ENCODE results near the gene GTF3C4. TPM values are rescaled to one million over a fixed set of nuclear protein-coding genes. Genes with fewer than 3 reads are reported as not detected.

Gene GTF3C4
- total RNA-seq, 4 donors from 2014 or later: 5.6 to 8.3 (median 7.4) TPM

DNA sequence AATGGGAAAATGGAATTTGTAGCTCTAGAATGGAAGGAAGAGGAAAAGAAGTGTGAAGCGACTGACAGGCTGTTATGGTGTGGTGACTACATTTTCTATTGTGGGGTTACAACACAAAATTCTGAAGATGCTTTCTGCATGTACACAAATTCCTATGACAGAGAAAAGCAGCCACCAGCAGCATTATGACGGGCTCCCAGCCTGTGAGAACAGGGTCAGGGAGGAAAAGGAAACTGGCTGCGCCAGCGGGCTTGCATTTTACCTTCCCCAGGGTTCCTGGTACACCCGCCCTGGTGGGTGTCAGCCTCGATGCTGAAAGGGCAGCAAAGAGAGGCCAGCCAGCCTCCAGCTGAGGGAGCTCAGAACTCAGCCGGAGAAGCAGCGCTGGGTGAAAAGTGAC is 41.5 kb upstream of the GTF3C4 start:
- H3K4me1 ChIP-seq: no peaks in the 10 kb centered on the region
- H3K9me3 ChIP-seq: no peaks in the 10 kb centered on the region
- no peak for DNase-seq
- H3K27me3 ChIP-seq: no peaks in the 10 kb centered on the region
- no peak overlapping the region for H3K27ac ChIP-seq
- no peak overlapping the region for H3K4me3 ChIP-seq
- no peak for TF ChIP-seq POLR2A (IDR thresholded peaks at IDR 0.05)
- TF ChIP-seq, protein P1, sequence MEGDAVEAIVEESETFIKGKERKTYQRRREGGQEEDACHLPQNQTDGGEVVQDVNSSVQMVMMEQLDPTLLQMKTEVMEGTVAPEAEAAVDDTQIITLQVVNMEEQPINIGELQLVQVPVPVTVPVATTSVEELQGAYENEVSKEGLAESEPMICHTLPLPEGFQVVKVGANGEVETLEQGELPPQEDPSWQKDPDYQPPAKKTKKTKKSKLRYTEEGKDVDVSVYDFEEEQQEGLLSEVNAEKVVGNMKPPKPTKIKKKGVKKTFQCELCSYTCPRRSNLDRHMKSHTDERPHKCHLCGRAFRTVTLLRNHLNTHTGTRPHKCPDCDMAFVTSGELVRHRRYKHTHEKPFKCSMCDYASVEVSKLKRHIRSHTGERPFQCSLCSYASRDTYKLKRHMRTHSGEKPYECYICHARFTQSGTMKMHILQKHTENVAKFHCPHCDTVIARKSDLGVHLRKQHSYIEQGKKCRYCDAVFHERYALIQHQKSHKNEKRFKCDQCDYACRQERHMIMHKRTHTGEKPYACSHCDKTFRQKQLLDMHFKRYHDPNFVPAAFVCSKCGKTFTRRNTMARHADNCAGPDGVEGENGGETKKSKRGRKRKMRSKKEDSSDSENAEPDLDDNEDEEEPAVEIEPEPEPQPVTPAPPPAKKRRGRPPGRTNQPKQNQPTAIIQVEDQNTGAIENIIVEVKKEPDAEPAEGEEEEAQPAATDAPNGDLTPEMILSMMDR (IDR thresholded peaks at IDR 0.05): no peak
- peaks cover 0 to 45% (median 0%) of the 10 kb centered on the region in 3 donors for H3K36me3 ChIP-seq

DNA sequence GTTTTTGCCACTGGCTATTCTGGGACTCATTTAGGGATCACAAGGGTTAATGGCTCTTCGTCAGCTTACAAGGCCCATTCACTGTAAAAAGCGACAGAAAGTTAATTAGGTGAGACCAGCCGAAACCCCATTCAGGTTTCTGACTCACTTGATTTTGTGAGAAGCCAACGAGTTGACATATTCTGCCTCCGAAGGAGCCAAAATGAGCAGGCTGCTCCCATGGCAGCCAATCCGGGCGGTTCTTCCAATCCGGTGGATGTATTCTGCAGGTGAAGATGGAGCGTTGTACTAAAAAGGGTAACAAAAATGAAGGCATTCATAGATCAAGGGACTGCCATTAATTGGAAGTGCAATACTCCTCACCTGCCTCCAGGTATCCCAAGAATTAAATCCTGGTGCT is 40.1 kb upstream of the GTF3C4 start:
- Histone ChIP-seq H3K9me3 (no peaks in the 10 kb centered on the region), H3K4me3 (no peak overlapping the region), H3K4me1 (no peaks in the 10 kb centered on the region), H3K36me3 (peaks cover 0 to 42% (median 0%) of the 10 kb centered on the region in 3 donors), H3K27ac (no peak overlapping the region), H3K27me3 (no peaks in the 10 kb centered on the region)
- TF ChIP-seq POLR2A (IDR thresholded peaks at IDR 0.05): no peak
- TF ChIP-seq, protein P1 (IDR thresholded peaks at IDR 0.05): no peak
- DNase-seq: no peak

DNA sequence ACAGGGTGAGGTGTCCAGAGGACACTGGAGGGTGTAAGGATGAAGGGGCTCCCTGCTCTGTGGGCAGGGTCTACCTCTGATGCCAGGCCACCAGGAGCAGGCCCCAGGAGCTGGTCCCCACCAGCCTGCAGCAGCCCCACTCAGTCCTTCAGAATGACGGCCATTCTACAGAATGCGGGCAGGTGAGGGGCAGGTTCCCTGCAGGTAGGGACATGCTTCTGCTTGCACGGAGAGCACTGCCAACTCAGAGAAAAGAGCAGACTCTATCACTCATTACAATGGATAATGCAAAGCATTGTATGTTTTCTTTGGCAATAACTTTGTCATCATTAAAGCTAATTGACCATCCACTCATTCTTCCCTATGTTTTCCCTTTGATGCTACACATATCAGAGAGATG is 39.5 kb upstream of the GTF3C4 start:
- no peak for TF ChIP-seq POLR2A (IDR thresholded peaks at IDR 0.05)
- TF ChIP-seq, protein P1 (IDR thresholded peaks at IDR 0.05): no peak
- no peak for DNase-seq
- H3K9me3 ChIP-seq: no peaks in the 10 kb centered on the region
- H3K4me1 ChIP-seq: no peaks in the 10 kb centered on the region
- H3K36me3 ChIP-seq: peaks cover 0 to 39% (median 0%) of the 10 kb centered on the region in 3 donors
- no peaks in the 10 kb centered on the region for H3K27me3 ChIP-seq
- H3K27ac ChIP-seq: no peak overlapping the region
- H3K4me3 ChIP-seq: no peak overlapping the region

DNA sequence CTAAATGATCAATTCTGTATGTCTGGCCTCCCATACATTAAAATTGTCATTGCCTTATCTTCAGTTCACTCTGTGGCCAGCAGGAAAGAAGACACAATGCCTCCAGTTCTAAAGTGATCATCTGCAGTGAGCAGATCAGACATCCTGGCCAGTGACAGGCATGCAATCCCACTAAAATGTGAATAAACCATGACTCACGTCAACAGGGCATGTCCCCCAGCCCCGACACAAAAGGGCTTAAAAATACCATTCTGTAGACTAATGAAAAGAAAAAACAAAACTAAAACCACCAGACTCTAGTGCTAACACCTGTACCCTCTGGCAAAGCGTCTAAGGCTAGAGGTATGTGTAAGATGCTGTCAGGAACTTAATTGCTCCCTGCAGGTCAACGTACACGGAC is 39.0 kb upstream of the GTF3C4 start:
- H3K36me3 ChIP-seq: peaks cover 0 to 39% (median 0%) of the 10 kb centered on the region in 3 donors

DNA sequence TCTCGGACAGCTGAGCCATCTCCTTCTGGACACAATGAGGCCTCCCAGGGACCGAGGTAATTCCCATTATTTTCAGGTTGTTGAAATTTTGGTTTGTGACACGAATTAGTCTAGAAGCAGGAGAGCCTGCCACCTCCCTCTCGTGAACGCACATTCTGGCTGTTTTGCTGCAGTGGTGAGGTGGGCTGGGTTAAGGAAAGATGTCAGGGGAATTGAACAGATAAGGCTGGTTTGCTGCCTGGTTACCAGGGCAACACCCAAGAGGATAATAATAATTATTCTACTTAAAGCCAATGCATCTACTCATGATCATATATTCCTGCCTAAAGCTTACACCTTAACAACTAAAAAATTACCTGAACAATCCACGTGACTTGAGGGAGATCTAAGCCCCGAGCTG is 38.6 kb upstream of the GTF3C4 start:
- H3K4me3 ChIP-seq: no peak overlapping the region
- no peaks in the 10 kb centered on the region for H3K27me3 ChIP-seq
- no peak for TF ChIP-seq POLR2A (IDR thresholded peaks at IDR 0.05)
- TF ChIP-seq, protein P1 (IDR thresholded peaks at IDR 0.05): no peak
- H3K27ac ChIP-seq: no peak overlapping the region
- H3K9me3 ChIP-seq: no peaks in the 10 kb centered on the region
- peaks cover 0 to 39% (median 0%) of the 10 kb centered on the region in 3 donors for H3K36me3 ChIP-seq
- DNase-seq: no peak
- H3K4me1 ChIP-seq: no peaks in the 10 kb centered on the region

More for the DNA sequence above, 39.0 kb upstream of the GTF3C4 start:
- TF ChIP-seq POLR2A (IDR thresholded peaks at IDR 0.05): no peak
- TF ChIP-seq, protein P1 (IDR thresholded peaks at IDR 0.05): no peak
- no peaks in the 10 kb centered on the region for H3K9me3 ChIP-seq
- no peaks in the 10 kb centered on the region for H3K27me3 ChIP-seq
- H3K27ac ChIP-seq: no peak overlapping the region
- no peak for DNase-seq
- H3K4me1 ChIP-seq: no peaks in the 10 kb centered on the region
- H3K4me3 ChIP-seq: no peak overlapping the region
